DND-41 (cell line): ENCODE data around the gene AFF3.

Source experiments
- ATAC-seq: fragments of 200-7000 bp; cut with Tn5 transposase; 3 replicates; pipeline ENCODE4 v1.9.1; 2021; ENCODE audit warnings: low read depth; ENCODE audit not compliant: insufficient read depth
- DNase-seq: peaks from one replicate; pipeline ENCODE4 v3.0.0-alpha.2; 2020
- H2AFZ ChIP-seq: 2 replicates; pipeline ENCODE4 v1.6.0; 2012; ENCODE audit warnings: low read depth, low read length
- H3K27ac ChIP-seq: 2 replicates; pipeline ENCODE4 v1.5.1; 2012; ENCODE audit warnings: low read length, inconsistent platforms
- H3K27me3 ChIP-seq: fragments of 200-600 bp; sonication (generic); 2 replicates; pipeline ENCODE4 v1.6.0; 2012; ENCODE audit warnings: low read length, mild to moderate bottlenecking, inconsistent platforms; ENCODE audit not compliant: insufficient read depth, poor library complexity
- H3K36me3 ChIP-seq: 2 replicates; pipeline ENCODE4 v1.5.1; 2012; ENCODE audit warnings: low read length, inconsistent platforms; ENCODE audit not compliant: insufficient read depth
- H3K4me1 ChIP-seq: 2 replicates; pipeline ENCODE4 v1.5.1; 2012; ENCODE audit warnings: mild to moderate bottlenecking, low read length; ENCODE audit not compliant: insufficient read depth
- H3K4me2 ChIP-seq: 2 replicates; pipeline ENCODE4 v1.6.0; 2012; ENCODE audit warnings: mild to moderate bottlenecking, moderate library complexity, low read length, inconsistent platforms; ENCODE audit not compliant: insufficient read depth
- H3K4me3 ChIP-seq, 2 experiments: fragments of 200-600 bp in 1 of 2; shearing (Covaris generic) in 1 of 2; 2 replicates each; pipeline ENCODE4 v1.5.1; 2012 to 2016; ENCODE audit warnings: inconsistent platforms in 2 of 2, low read length in 2 of 2, mild to moderate bottlenecking in 2 of 2, low read depth in 1 of 2, moderate library complexity in 1 of 2
- H3K79me2 ChIP-seq: 2 replicates; pipeline ENCODE4 v1.6.0; 2012; ENCODE audit warnings: low read length, inconsistent platforms; ENCODE audit not compliant: insufficient read depth
- H3K9ac ChIP-seq: 2 replicates; pipeline ENCODE4 v1.6.0; 2012; ENCODE audit warnings: low read depth, mild to moderate bottlenecking, inconsistent platforms, low read length, moderate library complexity
- H3K9me3 ChIP-seq: 2 replicates; pipeline ENCODE4 v1.5.1; 2012; ENCODE audit warnings: low read length, moderate library complexity, mild to moderate bottlenecking, inconsistent platforms; ENCODE audit not compliant: insufficient read depth, severe bottlenecking
- H4K20me1 ChIP-seq: 2 replicates; pipeline ENCODE4 v1.6.0; 2012; ENCODE audit warnings: low read length; ENCODE audit not compliant: insufficient read depth
- EZH2 ChIP-seq: IDR thresholded peaks from 3 replicates; pipeline ENCODE4 v1.6.1; 2012; ENCODE audit warnings: borderline replicate concordance, low read depth, mild to moderate bottlenecking, moderate library complexity, low read length, inconsistent platforms; ENCODE audit not compliant: severe bottlenecking
- TF ChIP-seq, protein P1 (sequence below): IDR thresholded peaks from 2 replicates; pipeline ENCODE4 v1.5.1; 2012; ENCODE audit warnings: borderline replicate concordance, low read length, moderate library complexity, mild to moderate bottlenecking; ENCODE audit not compliant: poor library complexity, severe bottlenecking; ENCODE audit errors: extremely low read depth

Gene AFF3

DNA sequence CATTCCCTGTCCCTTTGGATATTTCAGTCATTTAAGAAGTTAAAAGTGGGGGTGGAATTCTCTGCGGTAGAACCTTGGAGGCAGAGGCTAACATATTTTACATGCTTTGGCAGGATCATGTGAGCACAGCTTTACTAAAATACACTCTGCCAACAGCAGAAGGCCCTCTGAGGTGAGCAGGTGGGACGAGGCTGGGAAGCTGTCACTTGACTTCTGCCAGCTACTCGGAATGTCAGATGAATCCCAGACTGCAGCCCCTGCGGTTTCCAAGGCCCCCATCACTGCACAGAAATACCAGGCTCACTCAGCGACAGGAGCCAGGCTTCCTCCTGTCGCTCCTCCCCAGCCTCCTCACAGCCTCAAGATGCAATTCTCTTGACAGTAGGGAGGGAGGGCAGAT, 431.7 kb downstream of the AFF3 start:
- no peak overlapping the region for H3K4me3 ChIP-seq
- no peaks in the 10 kb centered on the region for H3K4me1 ChIP-seq
- no peak overlapping the region for H3K4me2 ChIP-seq
- H3K9me3 ChIP-seq, result no peaks in the 10 kb centered on the region
- H3K27ac ChIP-seq, result no peak overlapping the region
- ATAC-seq, result no peak
- H3K27me3 ChIP-seq, result no peaks in the 10 kb centered on the region
- no peak for DNase-seq
- TF ChIP-seq, protein P1, sequence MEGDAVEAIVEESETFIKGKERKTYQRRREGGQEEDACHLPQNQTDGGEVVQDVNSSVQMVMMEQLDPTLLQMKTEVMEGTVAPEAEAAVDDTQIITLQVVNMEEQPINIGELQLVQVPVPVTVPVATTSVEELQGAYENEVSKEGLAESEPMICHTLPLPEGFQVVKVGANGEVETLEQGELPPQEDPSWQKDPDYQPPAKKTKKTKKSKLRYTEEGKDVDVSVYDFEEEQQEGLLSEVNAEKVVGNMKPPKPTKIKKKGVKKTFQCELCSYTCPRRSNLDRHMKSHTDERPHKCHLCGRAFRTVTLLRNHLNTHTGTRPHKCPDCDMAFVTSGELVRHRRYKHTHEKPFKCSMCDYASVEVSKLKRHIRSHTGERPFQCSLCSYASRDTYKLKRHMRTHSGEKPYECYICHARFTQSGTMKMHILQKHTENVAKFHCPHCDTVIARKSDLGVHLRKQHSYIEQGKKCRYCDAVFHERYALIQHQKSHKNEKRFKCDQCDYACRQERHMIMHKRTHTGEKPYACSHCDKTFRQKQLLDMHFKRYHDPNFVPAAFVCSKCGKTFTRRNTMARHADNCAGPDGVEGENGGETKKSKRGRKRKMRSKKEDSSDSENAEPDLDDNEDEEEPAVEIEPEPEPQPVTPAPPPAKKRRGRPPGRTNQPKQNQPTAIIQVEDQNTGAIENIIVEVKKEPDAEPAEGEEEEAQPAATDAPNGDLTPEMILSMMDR, result no peak
- TF ChIP-seq EZH2, result no peak
- H3K79me2 ChIP-seq, result no peaks in the 10 kb centered on the region
- H3K36me3 ChIP-seq, result no peaks in the 10 kb centered on the region
- H4K20me1 ChIP-seq, result no peaks in the 10 kb centered on the region
- no peak overlapping the region for H2AFZ ChIP-seq
- H3K9ac ChIP-seq, result no peak overlapping the region

DNA sequence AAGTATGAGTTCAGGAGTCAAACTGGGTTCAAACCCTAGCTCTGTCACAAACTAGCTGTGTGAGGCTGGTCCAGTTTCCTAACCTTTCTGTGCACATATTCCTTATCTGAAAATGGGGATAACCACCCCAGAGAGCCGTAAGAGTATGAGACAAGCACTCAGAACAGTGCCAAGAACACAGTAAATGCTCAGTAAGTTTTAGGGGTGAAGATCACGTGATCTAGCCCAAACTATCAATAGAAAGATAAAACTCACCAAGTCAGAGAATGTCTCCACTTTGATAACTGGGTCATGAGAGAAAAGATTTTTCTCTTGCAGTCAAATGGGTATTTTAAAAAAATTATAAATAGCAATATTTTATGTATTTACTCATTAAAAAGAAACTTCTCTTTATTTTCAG, 433.2 kb downstream of the AFF3 start:
- Histone ChIP-seq H3K79me2 (no peaks in the 10 kb centered on the region), H3K27me3 (no peaks in the 10 kb centered on the region), H3K36me3 (no peaks in the 10 kb centered on the region), H3K9me3 (no peaks in the 10 kb centered on the region), H4K20me1 (no peaks in the 10 kb centered on the region), H3K4me2 (no peak overlapping the region), H2AFZ (no peak overlapping the region), H3K4me1 (no peaks in the 10 kb centered on the region), H3K4me3 (no peak overlapping the region), H3K9ac (no peak overlapping the region), H3K27ac (no peak overlapping the region)
- TF ChIP-seq EZH2, result no peak
- TF ChIP-seq, protein P1, result no peak
- no peak for DNase-seq
- no peak for ATAC-seq

DNA sequence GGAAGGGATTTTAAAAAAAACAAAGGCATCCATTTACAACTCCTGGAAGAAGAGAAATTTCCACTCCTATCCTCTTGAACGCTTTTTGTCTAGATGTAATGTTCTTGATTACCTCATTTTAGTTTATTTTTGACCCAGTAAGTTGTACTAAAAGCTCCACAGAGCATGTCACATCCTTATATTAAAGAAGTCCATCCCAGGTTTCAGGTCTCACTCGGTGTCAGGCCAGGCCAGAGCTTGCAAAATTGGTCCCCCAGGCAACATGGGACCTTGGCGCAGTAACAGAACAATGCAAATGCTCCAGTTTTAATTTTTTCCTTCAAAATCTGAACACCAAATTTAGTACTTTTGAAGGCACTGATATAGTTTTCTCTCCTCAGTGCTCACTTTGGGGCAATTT, 434.2 kb downstream of the AFF3 start:
- Histone ChIP-seq H3K4me1 (no peaks in the 10 kb centered on the region), H2AFZ (no peak overlapping the region), H3K4me2 (no peak overlapping the region), H3K9ac (no peak overlapping the region), H3K79me2 (no peaks in the 10 kb centered on the region), H4K20me1 (no peaks in the 10 kb centered on the region), H3K27me3 (no peaks in the 10 kb centered on the region), H3K36me3 (no peaks in the 10 kb centered on the region), H3K4me3 (no peak overlapping the region), H3K9me3 (no peaks in the 10 kb centered on the region), H3K27ac (no peak overlapping the region)
- DNase-seq (no peak), ATAC-seq (no peak)
- TF ChIP-seq, protein P1, result no peak
- TF ChIP-seq EZH2, result no peak

DNA sequence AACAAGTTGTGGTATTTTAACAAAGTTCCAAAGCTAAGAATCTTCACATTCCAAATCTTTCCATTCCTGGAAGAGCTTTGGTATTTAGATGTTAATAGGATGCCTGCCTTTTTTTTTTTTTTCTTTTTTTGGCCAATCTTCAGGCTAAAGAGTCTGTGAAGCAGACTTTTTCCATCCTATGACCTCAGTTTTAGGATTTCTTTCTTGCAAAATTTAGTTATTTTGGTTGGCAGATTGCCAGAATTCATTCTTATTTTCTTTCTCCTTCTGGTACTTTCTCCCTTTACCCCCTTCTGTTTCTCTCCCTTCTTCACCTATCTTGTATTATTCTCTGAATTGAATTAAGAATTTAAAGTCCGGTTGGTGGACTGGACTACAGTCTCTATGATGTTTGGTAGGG, 434.8 kb downstream of the AFF3 start:
- Histone ChIP-seq H4K20me1 (no peaks in the 10 kb centered on the region), H3K9me3 (no peaks in the 10 kb centered on the region), H3K9ac (no peak overlapping the region), H2AFZ (no peak overlapping the region), H3K4me2 (no peak overlapping the region), H3K27ac (no peak overlapping the region), H3K4me3 (no peak overlapping the region), H3K36me3 (no peaks in the 10 kb centered on the region), H3K4me1 (no peaks in the 10 kb centered on the region), H3K27me3 (no peaks in the 10 kb centered on the region), H3K79me2 (no peaks in the 10 kb centered on the region)
- DNase-seq (no peak), ATAC-seq (no peak)
- TF ChIP-seq, protein P1, result no peak
- no peak for TF ChIP-seq EZH2
